Measurements from ENCODE around the gene BANF2. TPM values are rescaled to one million over a fixed set of nuclear protein-coding genes. Genes with fewer than 3 reads are reported as not detected.

BANF2 gene
- total and polyA plus RNA-seq, 2 of the 13 experiments (the other 11 are each of a cell fraction or from before 2014, with no cell fraction given), result 0.35 TPM; not detected in 1

- no peak for TF ChIP-seq CREB1 (IDR thresholded peaks at IDR 0.05)
- no peak for TF ChIP-seq CREB1 (CRISPR knock-in tag; IDR thresholded peaks at IDR 0.05)
- TF ChIP-seq ZNF34 (CRISPR knock-in tag; IDR thresholded peaks at IDR 0.05; ENCODE audit: borderline replicate concordance), result no peak
- TF ChIP-seq, protein P1, sequence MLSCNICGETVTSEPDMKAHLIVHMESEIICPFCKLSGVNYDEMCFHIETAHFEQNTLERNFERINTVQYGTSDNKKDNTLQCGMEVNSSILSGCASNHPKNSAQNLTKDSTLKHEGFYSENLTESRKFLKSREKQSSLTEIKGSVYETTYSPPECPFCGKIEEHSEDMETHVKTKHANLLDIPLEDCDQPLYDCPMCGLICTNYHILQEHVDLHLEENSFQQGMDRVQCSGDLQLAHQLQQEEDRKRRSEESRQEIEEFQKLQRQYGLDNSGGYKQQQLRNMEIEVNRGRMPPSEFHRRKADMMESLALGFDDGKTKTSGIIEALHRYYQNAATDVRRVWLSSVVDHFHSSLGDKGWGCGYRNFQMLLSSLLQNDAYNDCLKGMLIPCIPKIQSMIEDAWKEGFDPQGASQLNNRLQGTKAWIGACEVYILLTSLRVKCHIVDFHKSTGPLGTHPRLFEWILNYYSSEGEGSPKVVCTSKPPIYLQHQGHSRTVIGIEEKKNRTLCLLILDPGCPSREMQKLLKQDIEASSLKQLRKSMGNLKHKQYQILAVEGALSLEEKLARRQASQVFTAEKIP (CRISPR knock-in tag; IDR thresholded peaks at IDR 0.05; ENCODE audit: borderline replicate concordance), result no peak
- no peak for TF ChIP-seq BHLHE40 (IDR thresholded peaks at IDR 0.05; ENCODE audit: low read length)
- no peak for TF ChIP-seq KDM3A (CRISPR knock-in tag; IDR thresholded peaks at IDR 0.05; ENCODE audit: low read depth)
- TF ChIP-seq, protein P2, sequence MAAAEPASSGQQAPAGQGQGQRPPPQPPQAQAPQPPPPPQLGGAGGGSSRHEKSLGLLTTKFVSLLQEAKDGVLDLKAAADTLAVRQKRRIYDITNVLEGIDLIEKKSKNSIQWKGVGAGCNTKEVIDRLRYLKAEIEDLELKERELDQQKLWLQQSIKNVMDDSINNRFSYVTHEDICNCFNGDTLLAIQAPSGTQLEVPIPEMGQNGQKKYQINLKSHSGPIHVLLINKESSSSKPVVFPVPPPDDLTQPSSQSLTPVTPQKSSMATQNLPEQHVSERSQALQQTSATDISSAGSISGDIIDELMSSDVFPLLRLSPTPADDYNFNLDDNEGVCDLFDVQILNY (CRISPR knock-in tag; conservative IDR thresholded peaks at IDR 0.05), result no peak
- TF ChIP-seq CEBPB (IDR thresholded peaks at IDR 0.05; ENCODE audit: borderline replicate concordance, low read depth, low read length), result no peak
- no peak for TF ChIP-seq JDP2 (CRISPR knock-in tag; IDR thresholded peaks at IDR 0.05; ENCODE audit: borderline replicate concordance)
- TF ChIP-seq SOX6 (IDR thresholded peaks at IDR 0.05), result no peak
- peak; percentile 49 for TF ChIP-seq SOX6 (CRISPR knock-in tag; IDR thresholded peaks at IDR 0.05)
- TF ChIP-seq ZNF792 (CRISPR knock-in tag; IDR thresholded peaks at IDR 0.05), result no peak
- no peak for TF ChIP-seq CC2D1A (CRISPR knock-in tag; IDR thresholded peaks at IDR 0.05)
- TF ChIP-seq, protein P3, sequence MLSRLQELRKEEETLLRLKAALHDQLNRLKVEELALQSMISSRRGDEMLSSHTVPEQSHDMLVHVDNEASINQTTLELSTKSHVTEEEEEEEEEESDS (CRISPR knock-in tag; IDR thresholded peaks at IDR 0.05; ENCODE audit: borderline replicate concordance), result no peak
- no peak for TF ChIP-seq AKAP8 (CRISPR knock-in tag; IDR thresholded peaks at IDR 0.05)
- TF ChIP-seq NONO (IDR thresholded peaks at IDR 0.05), result no peak
- no peak for TF ChIP-seq NONO (CRISPR knock-in tag; conservative IDR thresholded peaks at IDR 0.05)
- no peak for TF ChIP-seq NFIC (IDR thresholded peaks at IDR 0.05; ENCODE audit: low read length)
- TF ChIP-seq ZNF652 (CRISPR knock-in tag; IDR thresholded peaks at IDR 0.05; ENCODE audit: borderline replicate concordance, low read depth), result no peak
- peak; percentile 20; the same call in 1 of the 2 replicates for TF ChIP-seq RXRB (CRISPR knock-in tag; IDR thresholded peaks at IDR 0.05; ENCODE audit: borderline replicate concordance)
- TF ChIP-seq RFXAP (CRISPR knock-in tag; IDR thresholded peaks at IDR 0.05; ENCODE audit: borderline replicate concordance), result no peak
- 0 out of 2 replicates have a peak, but pooled peaks have one; percentile 32 for TF ChIP-seq THAP11 (CRISPR knock-in tag; IDR thresholded peaks at IDR 0.05)
- TF ChIP-seq ZNF616 (CRISPR knock-in tag; IDR thresholded peaks at IDR 0.05; ENCODE audit: low read depth), result no peak
- TF ChIP-seq SCMH1 (CRISPR knock-in tag; IDR thresholded peaks at IDR 0.05; ENCODE audit: borderline replicate concordance), result no peak
- TF ChIP-seq HNRNPK (IDR thresholded peaks at IDR 0.05; ENCODE audit: low read depth, low read length, poor library complexity, severe bottlenecking), result no peak
- TF ChIP-seq ZNF644 (CRISPR knock-in tag; IDR thresholded peaks at IDR 0.05; ENCODE audit: low read depth), result no peak
- no peak for TF ChIP-seq ZFX (CRISPR knock-in tag; IDR thresholded peaks at IDR 0.05; ENCODE audit: low read depth)
- TF ChIP-seq ZNF354B (CRISPR knock-in tag; IDR thresholded peaks at IDR 0.05), result no peak
- TF ChIP-seq, protein P4, sequence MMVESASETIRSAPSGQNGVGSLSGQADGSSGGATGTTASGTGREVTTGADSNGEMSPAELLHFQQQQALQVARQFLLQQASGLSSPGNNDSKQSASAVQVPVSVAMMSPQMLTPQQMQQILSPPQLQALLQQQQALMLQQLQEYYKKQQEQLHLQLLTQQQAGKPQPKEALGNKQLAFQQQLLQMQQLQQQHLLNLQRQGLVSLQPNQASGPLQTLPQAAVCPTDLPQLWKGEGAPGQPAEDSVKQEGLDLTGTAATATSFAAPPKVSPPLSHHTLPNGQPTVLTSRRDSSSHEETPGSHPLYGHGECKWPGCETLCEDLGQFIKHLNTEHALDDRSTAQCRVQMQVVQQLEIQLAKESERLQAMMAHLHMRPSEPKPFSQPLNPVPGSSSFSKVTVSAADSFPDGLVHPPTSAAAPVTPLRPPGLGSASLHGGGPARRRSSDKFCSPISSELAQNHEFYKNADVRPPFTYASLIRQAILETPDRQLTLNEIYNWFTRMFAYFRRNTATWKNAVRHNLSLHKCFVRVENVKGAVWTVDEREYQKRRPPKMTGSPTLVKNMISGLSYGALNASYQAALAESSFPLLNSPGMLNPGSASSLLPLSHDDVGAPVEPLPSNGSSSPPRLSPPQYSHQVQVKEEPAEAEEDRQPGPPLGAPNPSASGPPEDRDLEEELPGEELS (CRISPR knock-in tag; IDR thresholded peaks at IDR 0.05), result no peak
Measured at GRCh38 chr20:17748279-17748678, 48.5 kb downstream of the BANF2 start (continued).

Data from HepG2 (cell line).